GM18520 (cell line): Measurements from ENCODE around the gene SHC1.

Experiments
- ATAC-seq: cut with Tn5 transposase; IDR thresholded peaks from one replicate; pipeline ENCODE4 v1.9.1; 2021; ENCODE audit not compliant: unreplicated experiment

SHC1 gene

GRCh38 chr1:155008015-155008941 is 37.7 kb upstream of the SHC1 start:
- no peak for ATAC-seq

GRCh38 chr1:155007251-155007828 is 36.8 kb upstream of the SHC1 start:
- ATAC-seq: no peak

- ATAC-seq: no peak
These were observed 36.1 kb upstream of the SHC1 start for GRCh38 chr1:155006601-155007101.

DNA sequence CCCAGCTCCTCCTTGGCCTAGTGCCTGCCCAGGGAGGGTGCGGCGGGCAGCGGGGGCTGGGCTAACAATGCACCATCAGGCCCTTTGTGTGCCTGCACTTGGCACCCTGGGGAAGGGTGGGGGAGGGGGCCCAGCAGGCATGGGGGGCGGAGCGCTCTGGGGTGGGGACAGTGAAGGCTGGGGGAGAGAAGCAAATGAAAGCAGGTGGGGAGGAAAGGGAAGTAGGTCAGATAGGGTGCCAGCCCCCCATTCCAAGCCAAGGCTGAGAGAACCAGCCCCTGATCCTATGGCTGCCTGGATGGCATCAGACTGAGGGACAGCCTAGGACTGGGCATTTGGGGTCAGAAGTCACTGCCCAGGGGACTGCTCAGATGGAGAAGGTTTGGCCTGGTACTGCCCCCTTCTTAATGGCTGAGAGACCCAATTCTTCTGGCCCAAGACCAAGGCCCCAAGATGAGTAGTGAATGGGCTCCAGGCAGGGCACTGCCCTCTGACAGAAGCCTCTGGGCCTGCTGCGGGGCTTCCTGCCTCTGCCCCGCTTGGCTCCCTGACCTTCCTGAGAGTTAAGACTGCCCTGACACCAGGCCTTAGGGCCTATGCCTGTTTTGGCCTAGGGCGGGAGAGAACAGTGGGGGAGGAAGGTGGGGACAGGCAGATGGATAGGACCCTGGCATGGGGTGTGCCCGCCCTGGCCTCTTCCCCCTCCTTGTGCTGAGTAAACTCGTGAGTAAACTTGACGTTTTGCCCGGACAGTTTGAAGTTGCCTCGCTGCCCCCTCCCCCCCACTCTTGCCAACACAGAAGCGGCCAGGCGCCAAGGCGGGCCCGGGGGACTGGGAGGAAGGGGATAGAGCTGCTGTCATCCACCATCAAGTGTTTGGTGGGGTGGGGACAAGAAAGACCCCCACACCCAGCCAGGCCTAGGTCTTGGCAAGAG is 34.8 kb upstream of the SHC1 start:
- ATAC-seq: no peak

GRCh38 chr1:155004352-155005075 is 34.0 kb upstream of the SHC1 start:
- no peak for ATAC-seq

- ATAC-seq: no peak
These were observed 33.3 kb upstream of the SHC1 start for GRCh38 chr1:155003766-155004351.

- ATAC-seq: no peak
These were observed 32.7 kb upstream of the SHC1 start for GRCh38 chr1:155003227-155003765.

DNA sequence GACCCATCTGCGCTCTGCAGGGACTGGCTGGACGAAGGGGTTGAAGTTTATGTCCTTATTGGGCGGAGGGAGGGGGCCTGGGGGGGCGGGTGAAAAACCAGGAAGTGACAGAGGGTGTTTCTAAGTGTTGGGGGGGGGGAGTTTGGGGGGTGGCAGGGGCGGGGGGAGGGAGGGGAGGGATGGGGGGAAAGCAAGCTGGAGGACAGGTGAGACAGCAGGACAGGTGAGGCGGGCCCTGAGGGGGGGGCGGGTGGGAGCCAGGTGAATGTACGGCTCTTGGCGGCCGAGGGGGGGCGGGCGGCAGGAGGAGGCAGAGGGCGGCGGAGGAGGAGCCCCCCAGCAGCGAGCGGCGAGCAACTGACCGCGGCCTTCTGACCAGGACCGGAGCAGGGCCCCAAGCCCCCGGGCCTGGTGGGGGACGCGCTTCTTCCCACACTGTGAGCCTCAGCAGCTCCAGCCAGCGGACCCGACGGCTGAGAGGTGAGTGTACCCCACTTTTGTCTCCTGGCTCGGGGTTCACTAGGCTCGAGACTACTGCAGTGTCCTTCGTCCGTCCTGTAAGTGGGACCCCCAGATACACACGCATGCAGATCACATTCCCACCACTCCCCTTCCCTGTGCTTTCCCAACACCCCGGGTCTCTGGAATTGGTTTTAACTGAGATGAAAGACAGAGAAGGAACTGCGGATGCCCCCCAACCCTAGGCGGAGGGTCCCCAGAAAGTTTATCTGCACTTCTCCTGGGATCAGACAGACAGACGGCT is 32.1 kb upstream of the SHC1 start, which contains the start of gene ZBTB7B:
TSS of gene ZBTB7B (plus strand) at position 339 of the 763 bp plus-strand sequence. CDS start 11,859 bp downstream, outside the sequence.
- ATAC-seq: no peak

GRCh38 chr1:155001675-155002463 is 31.3 kb upstream of the SHC1 start:
- ATAC-seq: peak; percentile 62

GRCh38 chr1:155001425-155001674 is 30.8 kb upstream of the SHC1 start:
- ATAC-seq: no peak

- ATAC-seq: peak; percentile 30
These were observed 30.3 kb upstream of the SHC1 start for GRCh38 chr1:155000726-155001424.

GRCh38 chr1:155000411-155000725 is 29.8 kb upstream of the SHC1 start:
- ATAC-seq: no peak

DNA sequence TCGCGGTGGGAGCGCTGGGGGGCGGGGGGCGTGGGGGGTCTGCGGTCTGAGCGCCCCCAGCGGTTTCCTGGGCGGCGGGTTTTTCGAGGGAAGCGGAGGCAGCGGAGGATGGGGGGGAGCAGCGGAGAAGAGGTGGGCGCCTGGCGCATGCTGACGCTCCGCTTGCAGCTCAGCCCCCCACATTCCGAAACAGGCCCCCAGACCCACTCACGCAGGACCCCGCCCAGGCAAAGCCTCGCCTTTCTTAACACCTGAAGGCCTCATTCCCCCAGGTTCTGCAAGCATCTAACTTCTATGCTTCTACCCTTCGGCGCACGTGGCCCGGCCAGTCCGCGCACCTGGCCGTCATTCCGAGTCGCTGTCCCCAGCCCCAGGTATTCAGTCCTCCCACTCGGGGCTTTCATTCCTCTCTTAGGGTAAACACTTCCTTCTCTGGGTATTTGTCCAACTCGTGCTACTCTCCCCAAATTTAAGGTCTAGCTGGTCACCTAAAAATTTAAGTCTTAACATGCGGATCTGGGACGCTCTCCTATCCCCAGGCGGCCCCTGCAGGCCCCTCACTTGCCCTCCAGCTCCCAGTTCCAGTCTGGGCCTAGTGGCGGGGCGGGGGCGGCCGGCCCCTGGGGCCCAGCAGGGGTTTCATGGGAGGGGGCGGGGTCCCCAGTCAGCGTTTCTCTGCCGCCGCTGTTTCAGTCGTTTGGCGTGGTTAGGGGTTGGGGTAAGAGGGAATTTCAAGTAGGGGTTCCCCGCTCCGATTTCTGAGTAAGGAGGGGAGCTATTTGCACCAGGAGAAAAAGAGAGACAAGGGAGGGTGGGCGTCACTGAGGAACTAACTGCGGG is 29.2 kb upstream of the SHC1 start:
- ATAC-seq: no peak

DNA sequence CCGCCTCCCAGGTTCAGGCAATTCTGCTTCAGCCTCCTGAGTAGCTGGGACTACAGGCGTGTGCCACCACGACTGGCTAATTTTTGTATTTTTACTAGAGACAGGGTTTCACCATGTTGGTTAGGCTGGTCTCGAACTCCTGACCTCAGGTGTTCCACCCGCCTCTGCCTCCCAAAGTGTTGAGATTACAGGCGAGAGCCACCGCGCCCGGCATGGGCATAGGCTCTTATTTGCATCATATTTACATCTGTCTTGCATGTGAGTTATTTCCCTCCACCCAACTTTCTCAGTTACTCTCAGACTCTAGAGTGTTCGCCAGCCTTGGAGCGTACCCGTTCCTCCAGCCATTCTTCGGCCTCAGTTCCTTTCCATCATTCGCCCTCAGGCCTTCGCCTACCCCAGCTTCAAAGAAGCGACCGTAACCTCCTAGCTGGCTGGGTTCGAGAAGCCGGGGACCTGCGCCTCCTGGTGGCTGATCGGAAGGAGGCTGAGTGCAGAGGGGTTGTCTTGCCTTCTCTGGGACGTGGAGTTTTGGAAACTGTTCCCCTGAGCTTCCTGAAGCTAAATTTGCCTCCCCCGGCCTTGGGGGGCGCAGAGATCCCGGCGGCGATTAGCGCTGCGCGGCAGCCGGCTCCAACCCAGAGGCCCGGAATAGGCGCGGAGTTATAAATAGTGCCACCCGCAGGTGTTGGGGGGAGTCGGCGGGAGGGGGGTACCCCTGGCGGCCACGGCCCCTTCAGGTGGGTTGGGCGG is 28.4 kb upstream of the SHC1 start:
- ATAC-seq: no peak

- ATAC-seq: no peak
These were observed 27.7 kb upstream of the SHC1 start for GRCh38 chr1:154998201-154998780.
